ENCODE results near the gene KCTD5. TPM values are rescaled to one million over a fixed set of nuclear protein-coding genes. Genes with fewer than 3 reads are reported as not detected.

Gene KCTD5
- total RNA-seq, 1 donor from 2014 or later, result 25.2 TPM

- no peak for DNase-seq
Observed at GRCh38 chr16:2697401-2697948, 15.2 kb downstream of the KCTD5 start.

DNA sequence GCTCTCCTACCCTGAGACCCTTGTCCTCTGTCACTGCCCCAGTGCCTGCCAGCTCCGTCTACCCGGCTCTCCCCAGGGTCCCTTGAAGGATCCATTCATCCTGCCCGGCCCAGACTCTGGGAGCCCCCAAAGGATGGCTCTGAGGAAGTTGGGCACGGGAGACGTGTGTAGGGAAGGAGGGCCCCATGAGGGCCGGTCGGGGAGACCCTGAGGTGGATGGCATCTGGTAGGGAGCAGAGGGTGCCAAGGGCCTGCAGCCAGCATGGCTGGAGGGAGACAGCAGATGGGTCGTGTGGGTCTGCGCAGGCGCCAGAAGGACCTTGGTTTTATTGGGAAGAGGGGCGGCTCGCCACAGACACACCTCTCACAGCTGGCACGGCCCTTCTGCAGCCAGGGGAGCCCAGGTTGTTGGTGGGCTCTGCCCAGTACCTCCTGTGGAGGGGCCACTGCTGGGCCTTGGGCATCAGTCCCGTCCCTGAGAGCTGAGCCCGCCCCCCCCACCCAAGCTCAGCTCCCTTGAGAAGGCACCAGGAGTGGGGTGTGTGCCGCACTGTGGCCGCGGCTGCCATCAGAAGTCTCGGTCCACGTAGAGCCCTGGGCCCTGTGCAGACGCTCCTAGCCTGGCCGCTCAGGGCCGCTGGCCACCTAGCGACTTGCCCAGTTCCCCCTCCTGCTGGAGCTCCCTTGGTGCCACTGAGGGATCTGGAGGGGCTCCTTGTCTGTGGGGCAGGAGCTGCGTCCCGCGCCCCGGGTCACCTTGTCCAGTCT is 16.0 kb downstream of the KCTD5 start:
- no peak for DNase-seq

DNA sequence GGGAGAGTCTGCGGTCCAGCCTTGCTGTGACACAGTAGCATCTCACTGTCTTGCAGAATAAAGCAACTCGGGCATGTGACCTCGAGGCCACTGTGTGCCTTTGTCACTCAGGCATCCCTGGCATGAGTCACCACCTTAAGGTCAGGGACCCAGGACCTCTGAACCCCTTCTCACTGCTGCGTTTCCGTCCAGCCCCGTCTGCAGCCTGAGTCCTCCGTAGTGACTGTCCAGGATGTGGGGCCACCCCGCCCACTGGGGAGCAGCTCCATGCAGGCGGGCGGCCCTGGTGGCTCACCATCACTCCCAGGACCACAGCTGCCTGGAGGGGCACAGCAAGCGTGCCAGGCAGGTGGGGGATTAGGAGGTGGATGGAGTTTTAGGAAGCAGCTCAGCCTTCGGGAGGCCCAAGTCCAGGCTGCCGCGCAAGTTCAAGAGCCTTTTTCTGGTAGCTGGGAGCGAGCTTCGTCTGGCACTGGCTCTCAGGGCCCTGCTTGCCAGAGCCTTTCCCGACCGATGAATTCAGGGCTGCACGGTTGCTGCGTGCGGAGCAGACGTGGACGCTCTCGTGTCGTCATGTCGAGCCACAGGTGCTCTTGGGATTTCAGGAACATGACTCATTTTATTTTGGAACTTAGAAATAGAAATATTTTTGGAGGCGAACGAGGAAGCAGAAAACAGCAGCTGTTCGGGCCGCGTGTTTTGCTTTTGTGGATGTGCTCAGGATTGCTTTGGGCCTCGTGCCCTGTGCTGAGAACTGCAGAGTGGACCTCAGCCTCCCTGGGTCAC is 16.8 kb downstream of the KCTD5 start:
- DNase-seq, result peak; percentile 7

DNA sequence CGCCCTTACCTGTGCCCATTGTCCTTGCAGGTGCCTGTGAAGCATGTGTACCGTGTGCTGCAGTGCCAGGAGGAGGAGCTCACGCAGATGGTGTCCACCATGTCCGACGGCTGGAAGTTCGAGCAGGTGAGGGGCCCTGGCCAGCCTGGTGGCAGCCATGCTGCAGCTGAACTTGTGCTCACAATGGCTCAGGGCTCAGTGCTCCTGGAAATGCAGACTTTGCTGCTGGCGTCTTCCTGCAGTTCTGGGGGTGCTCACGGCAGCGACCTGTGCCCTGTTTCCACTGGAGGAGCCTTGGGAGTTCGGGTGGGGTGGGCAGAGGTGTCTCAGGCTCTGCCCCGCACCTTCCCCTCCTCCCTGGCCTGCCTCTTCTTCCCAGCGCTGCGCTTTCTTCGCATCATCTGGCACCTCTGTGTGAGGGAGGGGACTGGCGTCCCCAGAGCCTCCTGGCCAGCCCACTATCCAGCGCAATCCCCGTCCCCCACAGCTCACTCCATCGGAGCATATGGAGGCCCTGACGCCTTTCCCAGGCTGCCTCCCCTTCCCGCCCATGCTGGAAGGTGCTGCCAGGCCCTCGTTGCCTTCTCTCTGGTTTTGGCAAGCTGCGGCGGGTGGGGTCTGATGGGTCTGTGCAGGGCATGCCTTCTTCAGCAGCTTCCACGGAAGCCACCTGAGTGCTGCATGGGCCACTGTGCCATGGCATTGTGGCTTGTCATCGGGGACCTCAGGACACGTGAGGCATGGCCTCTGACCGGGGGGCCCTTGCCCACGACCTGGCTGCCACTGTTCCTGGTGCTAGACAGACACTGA is 17.7 kb downstream of the KCTD5 start:
- DNase-seq, result no peak

- DNase-seq, result no peak
Observed at GRCh38 chr16:2700786-2701185, 18.5 kb downstream of the KCTD5 start.

DNA sequence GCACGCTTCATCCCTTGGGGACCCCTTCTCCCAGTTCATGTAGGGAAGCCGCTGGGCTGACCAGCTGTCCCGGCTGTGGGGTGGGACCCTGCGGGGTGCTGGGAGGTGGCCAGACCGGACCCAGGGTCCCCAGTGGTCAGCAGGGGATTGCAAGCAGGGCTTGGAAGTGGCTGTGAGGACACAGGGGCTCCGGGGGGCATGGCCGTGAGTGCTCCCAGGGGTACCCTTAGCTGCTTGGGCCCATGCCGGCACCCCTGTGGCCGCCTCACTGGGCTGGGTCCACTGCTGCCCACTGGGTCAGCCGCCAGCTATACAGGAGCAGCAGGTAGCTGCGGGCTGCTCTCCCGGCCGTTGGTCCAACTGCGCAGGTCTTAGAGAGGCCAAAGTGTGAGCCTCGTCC is 18.9 kb downstream of the KCTD5 start:
- DNase-seq, result no peak

- DNase-seq, result no peak
Observed at GRCh38 chr16:2701713-2702437, 19.6 kb downstream of the KCTD5 start.

DNA sequence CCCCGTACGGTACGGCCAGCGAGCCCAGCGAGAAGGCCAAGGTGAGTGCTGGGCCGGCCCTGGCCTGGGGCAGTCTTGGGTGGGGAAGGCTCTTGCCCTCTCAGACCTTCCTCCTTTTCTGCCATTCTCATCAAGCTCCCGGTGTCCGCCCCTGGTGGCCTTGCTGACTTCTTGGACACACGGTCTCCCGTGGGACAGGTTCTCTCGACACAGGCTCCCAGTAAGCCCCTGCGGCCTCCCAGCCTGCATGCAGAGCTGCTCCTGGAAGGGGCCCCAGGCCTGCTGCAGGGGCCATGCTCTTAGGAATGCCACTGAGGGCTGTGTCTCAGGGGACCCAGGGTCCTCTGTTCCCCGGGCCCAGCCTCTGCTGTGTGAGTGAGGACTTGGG is 20.1 kb downstream of the KCTD5 start:
- DNase-seq, result no peak

DNA sequence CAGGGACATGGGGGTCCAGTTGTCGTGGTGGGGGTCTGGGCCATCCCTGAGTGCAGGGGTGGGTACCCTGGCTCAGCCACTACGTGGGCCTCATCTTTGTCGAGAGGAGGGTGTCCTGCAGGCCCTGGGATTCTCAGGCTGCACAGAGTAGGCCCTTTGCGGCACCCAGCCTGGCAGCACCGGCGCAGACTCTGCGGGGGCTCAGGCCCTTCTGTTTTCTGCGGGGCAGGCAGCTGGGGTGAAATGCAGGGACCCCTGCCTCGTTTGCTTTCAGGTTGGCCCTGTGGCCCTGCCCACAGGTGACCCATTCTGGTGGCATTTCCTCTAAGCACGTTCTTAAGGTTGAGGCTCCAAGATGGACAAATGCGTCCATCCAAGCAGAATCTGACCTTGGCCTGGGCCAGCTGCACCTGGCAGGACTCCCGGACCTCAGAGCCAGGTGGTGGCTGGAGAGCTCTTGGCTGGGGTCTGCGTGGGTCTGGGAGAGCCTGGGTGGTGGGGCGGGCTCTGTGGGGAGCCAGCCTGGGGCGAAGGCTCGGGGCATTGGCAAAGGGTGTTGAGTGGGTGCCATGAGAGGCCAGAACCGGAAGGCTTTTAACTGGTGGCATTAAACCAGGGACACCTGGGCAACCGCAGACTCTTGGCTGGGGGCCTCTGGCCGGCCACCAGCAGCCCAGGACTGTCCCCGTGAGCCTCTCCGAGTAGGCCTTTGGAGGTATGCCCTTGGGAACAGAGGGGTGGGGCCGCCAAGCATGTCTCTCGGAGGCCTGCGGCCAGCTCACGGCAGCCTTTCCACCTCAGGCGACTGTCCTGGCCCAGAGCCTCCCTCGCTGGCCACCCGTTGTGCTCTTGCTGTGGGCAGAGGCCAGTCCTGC is 20.8 kb downstream of the KCTD5 start:
- DNase-seq, result no peak

- DNase-seq, result no peak
Observed at GRCh38 chr16:2704166-2704982, 22.1 kb downstream of the KCTD5 start.

GRCh38 chr16:2704983-2705275 is 22.6 kb downstream of the KCTD5 start:
- DNase-seq, result no peak

DNA sequence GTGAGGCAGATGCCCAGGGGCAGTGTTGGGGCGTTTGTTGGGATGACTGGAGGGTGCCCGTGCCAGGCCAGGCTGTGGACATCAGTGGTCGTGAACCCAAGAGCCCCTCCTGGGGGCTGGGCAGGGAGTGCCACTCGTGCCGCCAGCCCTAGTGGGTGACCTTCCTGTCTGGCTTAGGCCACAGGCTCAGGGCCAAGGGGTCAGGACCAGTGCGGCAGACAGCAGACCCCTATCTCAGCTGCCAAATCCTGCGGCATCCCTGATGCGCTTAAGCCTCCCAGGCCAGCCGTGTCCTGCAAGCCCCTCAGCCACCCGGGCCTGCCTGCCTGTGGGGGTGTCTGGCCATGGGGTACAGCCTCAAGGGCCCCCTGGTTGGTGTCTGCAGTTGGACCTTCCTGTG is 23.0 kb downstream of the KCTD5 start:
- no peak for DNase-seq

DNA sequence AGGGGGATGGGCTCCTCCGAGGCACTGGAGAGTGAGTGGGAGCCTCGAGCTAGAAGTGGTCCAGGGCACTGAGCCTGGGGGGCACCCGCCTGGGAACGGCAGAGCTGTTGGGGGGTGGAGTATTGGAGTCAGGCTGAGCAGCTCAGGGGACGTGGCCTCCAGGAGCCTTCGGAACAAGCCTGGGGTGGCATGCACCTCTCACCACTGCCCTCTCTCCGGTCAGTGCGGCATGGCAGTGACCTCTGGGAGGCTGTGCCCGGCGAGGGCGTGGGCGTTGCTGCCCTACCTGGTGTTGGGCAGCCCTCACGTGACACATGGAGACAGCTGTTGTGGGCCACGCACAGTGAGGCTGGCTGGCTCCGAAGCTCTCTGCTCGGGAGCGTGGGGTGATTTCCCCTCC is 23.8 kb downstream of the KCTD5 start:
- no peak for DNase-seq

GRCh38 chr16:2706611-2707311 is 24.4 kb downstream of the KCTD5 start:
- no peak for DNase-seq

GRCh38 chr16:2707368-2708289 is 25.3 kb downstream of the KCTD5 start:
- DNase-seq, result no peak

- no peak for DNase-seq
Observed at GRCh38 chr16:2708290-2708639, 25.9 kb downstream of the KCTD5 start.

DNA sequence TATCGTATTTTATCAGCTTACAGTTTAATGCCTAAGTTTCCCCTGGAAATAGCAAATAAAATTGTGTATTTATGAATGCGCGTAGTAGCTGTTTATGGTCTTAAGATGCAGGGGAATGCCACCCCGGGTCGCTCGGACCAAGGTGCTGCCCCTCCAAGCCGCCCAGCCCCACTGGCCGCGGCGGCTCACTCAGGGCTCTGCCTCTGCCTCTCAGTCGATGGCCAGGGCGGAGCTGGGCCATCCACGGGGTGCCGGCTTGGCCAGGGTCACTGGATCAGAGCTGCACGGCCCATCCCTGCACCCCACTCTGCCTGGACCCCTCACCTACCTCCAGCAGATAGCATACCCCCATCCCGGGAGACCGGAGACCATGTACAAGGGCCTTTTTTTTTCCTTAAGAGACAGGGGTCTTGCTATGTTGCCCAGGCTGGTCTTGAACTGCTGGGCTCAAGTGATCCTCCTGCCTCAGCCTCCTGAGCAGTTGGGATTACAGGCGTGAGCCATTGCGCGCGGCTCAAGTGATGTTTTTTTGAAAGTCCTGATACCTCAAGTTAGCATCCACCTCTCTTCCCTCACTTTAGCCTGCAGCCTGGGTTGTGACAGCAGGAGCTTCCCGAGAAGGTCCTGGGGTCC is 26.7 kb downstream of the KCTD5 start:
- no peak for DNase-seq

- DNase-seq, result no peak
Observed at GRCh38 chr16:2709588-2709984, 27.3 kb downstream of the KCTD5 start.
